ENCODE results near the gene PLVAP. TPM values are rescaled to one million over a fixed set of nuclear protein-coding genes. Genes with fewer than 3 reads are reported as not detected.

PLVAP gene
- total RNA-seq, 2 experiments from 2014 or later = not detected

- H3K4me3 Mint-ChIP-seq = peak overlapping the region; percentile 98
- intact Hi-C loops (cut with DNase I, micrococcal nuclease) = loop anchor here in 1 of 2 experiments (5.0 kb wide), 1 partner anchor 128 kb away; no protein-coding TSS in a partner anchor
- H3K9me3 Mint-ChIP-seq (ENCODE audit: low read depth) = no peaks in the 10 kb centered on the region
- no peaks in the 10 kb centered on the region for H3K27me3 Mint-ChIP-seq
- peak; percentile 86 for DNase-seq
- H3K4me1 Mint-ChIP-seq = peaks cover 16% of the 10 kb centered on the region
- H3K36me3 Mint-ChIP-seq (ENCODE audit: low read depth) = peaks cover 15% of the 10 kb centered on the region
- H3K27ac Mint-ChIP-seq = no peak overlapping the region
- no peak for ATAC-seq
- CTCF ChIA-PET = no interaction called here
- POLR2A ChIA-PET = no interaction called here
Measured at GRCh38 chr19:17339088-17339741, 37.9 kb downstream of the PLVAP start.

GRCh38 chr19:17338433-17339078 is 38.6 kb downstream of the PLVAP start:
- ChIA-PET CTCF (no interaction called here), POLR2A (no interaction called here)
- intact Hi-C loops (cut with DNase I, micrococcal nuclease) = loop anchor here in 1 of 2 experiments (5.0 kb wide), 1 partner anchor 129 kb away; no protein-coding TSS in a partner anchor
- no peak for ATAC-seq
- H3K36me3 Mint-ChIP-seq (ENCODE audit: low read depth) = peaks cover 11% of the 10 kb centered on the region
- peaks cover 21% of the 10 kb centered on the region for H3K4me1 Mint-ChIP-seq
- H3K27me3 Mint-ChIP-seq = no peaks in the 10 kb centered on the region
- H3K9me3 Mint-ChIP-seq (ENCODE audit: low read depth) = no peaks in the 10 kb centered on the region
- no peak for DNase-seq
- peak overlapping the region; percentile 98 for H3K27ac Mint-ChIP-seq
- peak overlapping the region; percentile 98 for H3K4me3 Mint-ChIP-seq

DNA sequence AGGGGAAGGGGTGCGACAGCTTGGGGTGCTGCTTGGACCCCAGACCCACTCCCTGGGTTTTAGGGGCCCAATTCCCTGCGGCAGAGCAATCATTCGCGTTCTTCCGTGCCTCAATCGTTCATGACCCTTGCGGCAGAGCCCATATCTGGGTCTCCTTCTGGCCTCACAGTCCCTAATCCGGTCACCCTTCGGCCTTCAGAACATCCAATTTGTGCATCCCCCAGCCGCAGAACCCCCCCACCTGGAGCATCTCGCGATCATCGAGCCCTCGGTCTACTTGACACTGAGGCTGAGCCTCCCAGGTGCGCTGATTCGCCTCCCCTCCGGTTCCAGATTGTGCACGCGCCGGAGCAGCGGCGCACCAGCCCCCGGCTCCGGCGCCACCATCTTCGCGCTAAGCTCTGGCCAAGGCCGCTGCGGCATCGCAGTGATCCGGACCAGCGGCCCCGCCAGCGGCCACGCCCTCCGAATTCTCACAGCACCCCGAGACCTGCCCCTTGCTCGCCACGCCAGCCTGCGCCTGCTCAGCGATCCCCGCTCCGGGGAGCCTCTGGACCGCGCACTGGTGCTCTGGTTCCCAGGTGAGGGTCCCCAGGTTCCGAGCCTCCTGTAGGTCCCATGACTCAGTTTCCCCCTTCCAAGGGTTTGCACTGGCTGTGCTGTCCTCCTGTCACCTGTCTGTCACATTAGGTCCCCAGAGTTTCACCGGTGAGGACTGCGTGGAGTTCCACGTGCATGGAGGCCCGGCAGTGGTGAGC is 39.3 kb downstream of the PLVAP start:
- Mint-ChIP-seq H3K9me3 (ENCODE audit: low read depth) (no peaks in the 10 kb centered on the region), H3K4me3 (peak overlapping the region; percentile 98), H3K27ac (peak overlapping the region; percentile 98), H3K27me3 (no peaks in the 10 kb centered on the region), H3K4me1 (peaks cover 25% of the 10 kb centered on the region), H3K36me3 (ENCODE audit: low read depth) (peaks cover 14% of the 10 kb centered on the region)
- intact Hi-C loops (cut with DNase I, micrococcal nuclease) = loop anchor here (1.0 to 5.0 kb wide), 10 partner anchors 29 to 263 kb away; partner anchors contain the start of genes DDA1 (in 2 of the 2), BABAM1 (in 1 of the 2), COLGALT1 (in 1 of the 2) and HAUS8 (in 1 of the 2)
- ATAC-seq (no peak), DNase-seq (peak; percentile 66)
- ChIA-PET POLR2A (interaction anchor here (0.7 kb wide), 1 partner anchor 220 kb away, joined by 3 read pairs; no protein-coding TSS in a partner anchor), CTCF (no interaction called here)

DNA sequence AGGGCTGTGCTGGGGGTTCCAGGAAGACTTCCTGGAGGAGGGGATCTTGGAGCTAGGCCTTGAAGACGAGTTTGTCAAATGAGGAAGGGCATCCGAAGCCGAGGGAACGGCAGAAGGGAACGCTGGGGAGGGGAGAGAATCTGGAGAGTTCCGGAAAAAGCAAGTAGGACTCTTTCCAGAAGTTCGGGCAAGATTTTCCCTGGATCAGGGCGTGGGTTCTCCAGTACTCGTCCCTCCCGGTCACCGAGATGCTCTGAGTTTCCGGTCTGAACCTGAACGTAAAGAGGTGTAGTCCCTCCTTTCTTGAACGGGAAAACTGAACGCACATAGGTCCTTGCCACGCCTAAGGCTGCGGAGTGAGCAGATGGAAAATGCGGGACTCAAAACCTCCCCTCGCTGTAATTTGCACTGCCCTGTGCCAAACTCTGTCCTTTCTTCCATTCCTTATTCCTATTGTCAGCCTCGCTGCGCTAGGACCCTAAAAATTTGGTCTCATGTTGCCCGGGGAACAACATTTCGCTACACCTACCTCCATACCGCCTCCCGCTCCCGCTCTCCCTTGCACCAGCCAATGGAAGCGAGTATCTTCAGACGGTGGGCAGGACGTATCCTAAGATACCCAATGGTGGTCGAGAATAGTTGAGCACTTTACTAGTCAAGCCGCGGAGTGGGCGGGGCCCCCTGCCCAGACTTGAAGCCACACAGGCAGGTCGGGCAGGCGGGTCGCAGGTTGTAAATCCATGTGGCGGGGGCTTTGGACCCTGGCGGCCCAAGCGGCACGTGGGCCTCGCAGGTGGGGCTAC is 40.1 kb downstream of the PLVAP start, which contains the start of gene GTPBP3:
Gene GTPBP3 (plus strand): TSS at position 682 of the 803 bp plus-strand sequence. CDS start 59 bp downstream, at position 741.
- Mint-ChIP-seq H3K36me3 (ENCODE audit: low read depth) (peaks cover 14% of the 10 kb centered on the region), H3K4me3 (peak within 1 kb of the TSS; percentile 98), H3K4me1 (peaks cover 25% of the 10 kb centered on the region), H3K27me3 (no peaks in the 10 kb centered on the region), H3K27ac (peak within 1 kb of the TSS; percentile 98), H3K9me3 (ENCODE audit: low read depth) (no peaks in the 10 kb centered on the region)
- DNase-seq (peak; percentile 98), ATAC-seq (peak; percentile 89)
- intact Hi-C loops (cut with DNase I, micrococcal nuclease) = loop anchor here (1.0 to 5.0 kb wide), 10 partner anchors 28 to 262 kb away; partner anchors contain the start of genes DDA1 (in 2 of the 2), BABAM1 (in 1 of the 2), COLGALT1 (in 1 of the 2) and HAUS8 (in 1 of the 2)
- CTCF ChIA-PET = interaction anchor here (0.6 to 1.0 kb wide), 2 partner anchors 11 to 69 kb away, joined by 3 to 5 read pairs; no protein-coding TSS in a partner anchor
- POLR2A ChIA-PET = interaction anchor here (0.7 kb wide), 1 partner anchor 221 kb away, joined by 3 read pairs; no protein-coding TSS in a partner anchor

GRCh38 chr19:17335575-17335974 is 41.6 kb downstream of the PLVAP start:
- Mint-ChIP-seq H3K27me3 (no peaks in the 10 kb centered on the region), H3K27ac (no peak overlapping the region), H3K4me1 (peaks cover 28% of the 10 kb centered on the region), H3K36me3 (ENCODE audit: low read depth) (peaks cover 11% of the 10 kb centered on the region), H3K9me3 (ENCODE audit: low read depth) (no peaks in the 10 kb centered on the region), H3K4me3 (peak overlapping the region; percentile 98)
- ChIA-PET POLR2A (interaction anchor here (0.6 to 2.6 kb wide), 2 partner anchors 11 to 27 kb away, joined by 3 to 11 read pairs; partner anchors contain the start of gene DDA1), CTCF (interaction anchor here (0.6 to 1.2 kb wide), 12 partner anchors 10 to 1231 kb away, joined by 3 to 5 read pairs (median 4); partner anchors contain the start of gene DDA1)
- intact Hi-C loops (cut with DNase I, micrococcal nuclease) = loop anchor here in 1 of 2 experiments (5.0 kb wide), 1 partner anchor 132 kb away; no protein-coding TSS in a partner anchor
- DNase-seq (no peak), ATAC-seq (no peak)

DNA sequence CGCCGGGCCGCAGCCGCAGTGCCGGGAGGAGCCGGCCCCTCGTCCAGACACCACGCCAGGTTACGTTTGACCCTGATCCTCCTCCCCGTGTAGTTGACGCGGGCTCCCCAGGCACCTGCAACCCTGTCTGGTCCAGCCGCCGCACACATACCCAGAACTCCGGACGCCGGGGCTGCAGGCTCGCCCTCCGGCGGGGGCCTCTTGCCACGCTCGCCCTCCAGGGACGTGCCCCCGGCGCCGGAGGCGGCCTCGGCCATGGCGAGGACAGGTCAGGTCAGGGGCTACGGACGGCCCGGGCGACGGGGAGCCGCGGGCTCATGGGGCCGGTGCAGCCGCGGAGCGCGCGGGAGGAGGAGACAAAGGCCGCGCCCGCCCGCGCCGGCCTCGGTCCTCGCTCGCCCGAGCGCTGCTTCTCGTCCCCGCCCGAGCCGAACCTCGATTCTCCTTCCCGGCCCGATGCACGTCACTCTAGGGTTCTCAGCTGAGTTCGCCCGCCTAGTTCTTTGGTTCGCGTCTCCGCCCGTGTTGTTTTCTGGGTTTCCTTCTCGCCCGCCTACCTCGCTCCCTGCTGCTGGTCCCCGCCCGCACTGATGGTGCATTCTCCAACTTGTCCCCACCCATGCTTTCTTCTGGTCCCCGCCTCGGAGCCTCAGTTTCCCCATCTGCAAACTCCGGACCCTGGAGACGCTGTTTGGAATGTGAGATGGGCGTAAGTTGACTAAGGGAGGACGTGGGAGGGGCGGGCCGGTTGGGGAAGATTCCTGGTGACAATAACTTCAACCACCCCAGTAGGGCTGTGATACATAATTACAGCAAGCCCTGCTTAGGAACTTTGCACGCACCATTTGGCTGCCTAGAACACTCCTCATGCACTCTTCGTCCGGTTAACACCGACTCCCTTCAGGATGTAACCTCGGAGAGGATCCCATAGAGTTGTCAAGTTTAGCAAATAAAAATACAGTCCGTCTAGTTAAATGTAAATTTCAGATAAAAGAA is 42.4 kb downstream of the PLVAP start, which contains the start of gene ANO8:
Gene ANO8 (minus strand): TSS at position 442 of the 996 bp plus-strand sequence. CDS start 185 bp downstream, at position 257.
- H3K27ac Mint-ChIP-seq = peak within 1 kb of the TSS; percentile 74
- ATAC-seq = peak; percentile 43
- H3K9me3 Mint-ChIP-seq (ENCODE audit: low read depth) = no peaks in the 10 kb centered on the region
- H3K36me3 Mint-ChIP-seq (ENCODE audit: low read depth) = peaks cover 9% of the 10 kb centered on the region
- intact Hi-C loops (cut with DNase I, micrococcal nuclease) = loop anchor here in 1 of 2 experiments (5.0 kb wide), 1 partner anchor 133 kb away; no protein-coding TSS in a partner anchor
- H3K4me3 Mint-ChIP-seq = peak within 1 kb of the TSS; percentile 98
- ChIA-PET CTCF (interaction anchor here (0.6 to 1.2 kb wide), 7 partner anchors 11 to 107 kb away, joined by 3 to 4 read pairs (median 3); no protein-coding TSS in a partner anchor), POLR2A (interaction anchor here (0.5 to 2.6 kb wide), 4 partner anchors 10 to 31 kb away, joined by 3 to 11 read pairs (median 6); partner anchors contain the start of gene DDA1)
- peak; percentile 97 for DNase-seq
- H3K4me1 Mint-ChIP-seq = peaks cover 31% of the 10 kb centered on the region
- no peaks in the 10 kb centered on the region for H3K27me3 Mint-ChIP-seq

- no peaks in the 10 kb centered on the region for H3K9me3 Mint-ChIP-seq (ENCODE audit: low read depth)
- H3K4me1 Mint-ChIP-seq = peaks cover 32% of the 10 kb centered on the region
- no peaks in the 10 kb centered on the region for H3K27me3 Mint-ChIP-seq
- ChIA-PET POLR2A (interaction anchor here (0.5 to 2.6 kb wide), 2 partner anchors 16 to 25 kb away, joined by 8 to 11 read pairs; partner anchors contain the start of gene DDA1), CTCF (interaction anchor here (0.7 to 1.5 kb wide), 6 partner anchors 22 to 1795 kb away, joined by 3 to 5 read pairs (median 4); partner anchors contain the start of gene DDA1)
- H3K4me3 Mint-ChIP-seq = peak overlapping the region; percentile 76
- peaks cover 6% of the 10 kb centered on the region for H3K36me3 Mint-ChIP-seq (ENCODE audit: low read depth)
- ATAC-seq = peak; percentile 44
- intact Hi-C loops (cut with DNase I, micrococcal nuclease) = no loop called here
- peak; percentile 90 for DNase-seq
- peak overlapping the region; percentile 74 for H3K27ac Mint-ChIP-seq
Measured at GRCh38 chr19:17333611-17334413, 43.3 kb downstream of the PLVAP start.

DNA sequence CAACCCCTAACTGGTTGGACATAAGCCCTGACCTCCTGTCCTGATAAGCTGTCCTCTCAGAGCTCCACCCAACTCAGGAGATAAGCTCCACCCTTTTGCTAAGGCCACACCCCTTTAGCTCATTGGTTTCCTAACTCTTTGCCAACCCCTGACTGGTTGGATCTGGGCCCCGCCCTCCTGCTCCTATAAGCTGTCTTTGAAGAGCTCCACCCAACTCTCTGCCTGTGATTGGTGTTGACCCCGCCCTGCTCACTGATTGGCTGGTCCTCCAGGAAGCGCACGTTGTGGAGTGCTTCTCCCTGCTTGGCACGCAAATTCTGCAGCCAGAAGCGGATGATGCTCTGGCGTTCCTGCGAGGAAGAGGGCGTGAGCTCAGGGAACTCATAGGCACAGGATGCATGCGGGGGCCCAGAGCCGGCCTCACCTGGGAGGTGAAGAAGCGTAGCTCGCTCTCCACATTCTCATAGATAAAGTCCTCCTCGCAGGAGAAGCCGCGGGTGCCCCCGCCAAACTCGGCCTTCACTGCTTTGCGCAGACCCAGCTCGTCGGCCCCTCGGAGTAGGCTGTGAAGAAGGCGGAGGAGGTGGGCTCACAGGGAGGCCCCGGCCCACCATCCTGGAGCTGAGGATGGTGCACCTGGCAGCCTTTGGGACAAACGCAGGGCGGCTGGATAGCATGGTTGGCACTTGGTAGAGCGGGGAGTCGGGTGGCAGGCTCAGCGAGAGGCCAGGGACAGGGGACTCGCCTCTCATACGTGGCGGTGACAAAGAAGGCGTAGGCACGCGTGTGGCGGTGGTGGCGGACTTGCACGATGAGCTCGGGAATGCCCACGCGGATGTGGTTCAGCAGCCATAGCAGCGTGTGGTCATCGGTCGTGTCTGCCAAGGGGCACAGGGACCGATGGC is 44.2 kb downstream of the PLVAP start:
- H3K27me3 Mint-ChIP-seq = no peaks in the 10 kb centered on the region
- ChIA-PET CTCF (interaction anchor here (0.6 to 1.5 kb wide), 13 partner anchors 11 to 163 kb away, joined by 3 to 5 read pairs (median 3); partner anchors contain the start of genes BABAM1, BST2 and DDA1), POLR2A (interaction anchor here (0.5 to 2.6 kb wide), 5 partner anchors 24 to 1252 kb away, joined by 3 to 11 read pairs (median 4); partner anchors contain the start of genes DDA1 and MRPL34)
- peak; percentile 9 for ATAC-seq
- no peaks in the 10 kb centered on the region for H3K9me3 Mint-ChIP-seq (ENCODE audit: low read depth)
- intact Hi-C loops (cut with DNase I, micrococcal nuclease) = no loop called here
- H3K4me1 Mint-ChIP-seq = peaks cover 27% of the 10 kb centered on the region
- peaks cover 3% of the 10 kb centered on the region for H3K36me3 Mint-ChIP-seq (ENCODE audit: low read depth)
- DNase-seq = peak; percentile 73
- H3K4me3 Mint-ChIP-seq = no peak overlapping the region
- no peak overlapping the region for H3K27ac Mint-ChIP-seq

Data from activated CD4-positive, alpha-beta T cell treated with anti-CD3 and anti-CD28 coated beads for 36 hours (primary cell).